ENCODE data around the gene BRCA1. TPM values are rescaled to one million over a fixed set of nuclear protein-coding genes. Genes with fewer than 3 reads are reported as not detected.
"Not testable (repeated sequence)": the region's sequence is repeated elsewhere in the genome, so short reads cannot be mapped to it uniquely, and the experiment has no call there.

The BRCA1 gene
- total and polyA plus RNA-seq, 2 donors (not counting 1 experiment from before 2014, with no cell fraction given) = 7.5 to 9.9 TPM

GRCh38 chr17:43068570-43069367 lies 56.4 kb downstream of the BRCA1 start:
- H3K27me3 ChIP-seq (ENCODE audit: control insufficient read depth, insufficient read depth, low read length) = no peaks in the 10 kb centered on the region
- no peak overlapping the region for H3K9ac ChIP-seq (ENCODE audit: insufficient read depth, low read length)
- H3K4me2 ChIP-seq (ENCODE audit: extremely low read depth, insufficient read depth, low read length) = no peak overlapping the region
- H3K36me3 ChIP-seq (ENCODE audit: control insufficient read depth, insufficient read depth, low read length) = no peaks in the 10 kb centered on the region
- H3K4me1 ChIP-seq (ENCODE audit: control insufficient read depth, extremely low read depth, insufficient read depth, low read length) = no peaks in the 10 kb centered on the region
- H3K9me3 ChIP-seq (ENCODE audit: control insufficient read depth, insufficient read depth, low read depth, low read length) = no peaks in the 10 kb centered on the region
- H4K20me1 ChIP-seq (ENCODE audit: control insufficient read depth, extremely low read depth, insufficient read depth, low read length) = no peaks in the 10 kb centered on the region
- no peak overlapping the region for H3K4me3 ChIP-seq (replicated peaks in 1 of 4; ENCODE audit: control extremely low read depth in 1 of 4, insufficient read depth in 1 of 4, low read depth in 3 of 4, low read length in 4 of 4)
- TF ChIP-seq CTCF (conservative IDR thresholded peaks at IDR 0.05 in 1 of 2, IDR thresholded peaks at IDR 0.05 in 1 of 2; ENCODE audit: low read depth in 1 of 2, low read length in 2 of 2) = no peak
- no peak for TF ChIP-seq EZH2 (IDR thresholded peaks at IDR 0.05; ENCODE audit: low read length, missing control alignments)
- H2AFZ ChIP-seq (ENCODE audit: low read length) = no peak overlapping the region
- H3K27ac ChIP-seq (ENCODE audit: insufficient read depth, low read length) = no peak overlapping the region
- DNase-seq (ENCODE audit: low read depth in 2 of 2) = no peak
- no peaks in the 10 kb centered on the region for H3K79me2 ChIP-seq (ENCODE audit: control insufficient read depth, insufficient read depth, low read length)

- TF ChIP-seq EZH2 (IDR thresholded peaks at IDR 0.05; ENCODE audit: low read length, missing control alignments) (no peak), CTCF (conservative IDR thresholded peaks at IDR 0.05 in 1 of 2, IDR thresholded peaks at IDR 0.05 in 1 of 2; ENCODE audit: low read depth in 1 of 2, low read length in 2 of 2) (no peak)
- H3K9me3 ChIP-seq (ENCODE audit: control insufficient read depth, insufficient read depth, low read depth, low read length) = no peaks in the 10 kb centered on the region
- H3K9ac ChIP-seq (ENCODE audit: insufficient read depth, low read length) = no peak overlapping the region
- no peaks in the 10 kb centered on the region for H3K79me2 ChIP-seq (ENCODE audit: control insufficient read depth, insufficient read depth, low read length)
- H3K4me2 ChIP-seq (ENCODE audit: extremely low read depth, insufficient read depth, low read length) = no peak overlapping the region
- no peaks in the 10 kb centered on the region for H3K27me3 ChIP-seq (ENCODE audit: control insufficient read depth, insufficient read depth, low read length)
- no peak overlapping the region for H3K4me3 ChIP-seq (replicated peaks in 1 of 4; ENCODE audit: control extremely low read depth in 1 of 4, insufficient read depth in 1 of 4, low read depth in 3 of 4, low read length in 4 of 4)
- no peaks in the 10 kb centered on the region for H4K20me1 ChIP-seq (ENCODE audit: control insufficient read depth, extremely low read depth, insufficient read depth, low read length)
- no peaks in the 10 kb centered on the region for H3K4me1 ChIP-seq (ENCODE audit: control insufficient read depth, extremely low read depth, insufficient read depth, low read length)
- no peak for DNase-seq (ENCODE audit: low read depth in 2 of 2)
- no peaks in the 10 kb centered on the region for H3K36me3 ChIP-seq (ENCODE audit: control insufficient read depth, insufficient read depth, low read length)
- H3K27ac ChIP-seq (ENCODE audit: insufficient read depth, low read length) = no peak overlapping the region
- H2AFZ ChIP-seq (ENCODE audit: low read length) = no peak overlapping the region
These were observed 62.1 kb downstream of the BRCA1 start for GRCh38 chr17:43062984-43063638.

GRCh38 chr17:43056051-43056450 lies 69.1 kb downstream of the BRCA1 start:
- Histone ChIP-seq H3K27me3 (ENCODE audit: control insufficient read depth, insufficient read depth, low read length) (no peaks in the 10 kb centered on the region), H3K4me3 (replicated peaks in 1 of 4; ENCODE audit: control extremely low read depth in 1 of 4, insufficient read depth in 1 of 4, low read depth in 3 of 4, low read length in 4 of 4) (no peak overlapping the region), H3K9ac (ENCODE audit: insufficient read depth, low read length) (no peak overlapping the region), H4K20me1 (ENCODE audit: control insufficient read depth, extremely low read depth, insufficient read depth, low read length) (no peaks in the 10 kb centered on the region), H3K36me3 (ENCODE audit: control insufficient read depth, insufficient read depth, low read length) (no peaks in the 10 kb centered on the region), H3K79me2 (ENCODE audit: control insufficient read depth, insufficient read depth, low read length) (no peaks in the 10 kb centered on the region), H3K4me1 (ENCODE audit: control insufficient read depth, extremely low read depth, insufficient read depth, low read length) (no peaks in the 10 kb centered on the region), H2AFZ (ENCODE audit: low read length) (no peak overlapping the region), H3K4me2 (ENCODE audit: extremely low read depth, insufficient read depth, low read length) (no peak overlapping the region), H3K9me3 (ENCODE audit: control insufficient read depth, insufficient read depth, low read depth, low read length) (no peaks in the 10 kb centered on the region), H3K27ac (ENCODE audit: insufficient read depth, low read length) (no peak overlapping the region)
- no peak for DNase-seq (ENCODE audit: low read depth in 2 of 2)
- TF ChIP-seq CTCF (conservative IDR thresholded peaks at IDR 0.05 in 1 of 2, IDR thresholded peaks at IDR 0.05 in 1 of 2; ENCODE audit: low read depth in 1 of 2, low read length in 2 of 2) = no peak
- no peak for TF ChIP-seq EZH2 (IDR thresholded peaks at IDR 0.05; ENCODE audit: low read length, missing control alignments)

- H3K4me2 ChIP-seq (ENCODE audit: extremely low read depth, insufficient read depth, low read length); H3K4me1 ChIP-seq (ENCODE audit: control insufficient read depth, extremely low read depth, insufficient read depth, low read length); H3K4me3 ChIP-seq (replicated peaks in 1 of 4; ENCODE audit: control extremely low read depth in 1 of 4, insufficient read depth in 1 of 4, low read depth in 3 of 4, low read length in 4 of 4); H2AFZ ChIP-seq (ENCODE audit: low read length); H3K9me3 ChIP-seq (ENCODE audit: control insufficient read depth, insufficient read depth, low read depth, low read length); DNase-seq (ENCODE audit: low read depth in 2 of 2); H3K27me3 ChIP-seq (ENCODE audit: control insufficient read depth, insufficient read depth, low read length); H4K20me1 ChIP-seq (ENCODE audit: control insufficient read depth, extremely low read depth, insufficient read depth, low read length); H3K9ac ChIP-seq (ENCODE audit: insufficient read depth, low read length); H3K79me2 ChIP-seq (ENCODE audit: control insufficient read depth, insufficient read depth, low read length); H3K27ac ChIP-seq (ENCODE audit: insufficient read depth, low read length); H3K36me3 ChIP-seq (ENCODE audit: control insufficient read depth, insufficient read depth, low read length): not testable (repeated sequence)
These were observed 72.2 kb downstream of the BRCA1 start for GRCh38 chr17:43053008-43053407.

Data from fibroblast of lung (primary cell).